Astrocyte (in vitro differentiated cells and primary cell): ENCODE measurements around the gene FHIT. TPM values are rescaled to one million over a fixed set of nuclear protein-coding genes. Genes with fewer than 3 reads are reported as not detected.

Source experiments
- DNase-seq: peaks from one replicate; pipeline ENCODE4 v3.0.0-alpha.2; 2010; ENCODE audit warnings: low read depth
- FAIRE-seq: peaks from 2 replicates; lab custom pipeline; 2011; peaks lifted over from hg19 to GRCh38; lab: Jason Lieb, UNC
- H2AFZ ChIP-seq: 2 replicates; pipeline ENCODE4 v1.6.0; 2012; ENCODE audit warnings: low read depth, low read length, inconsistent platforms
- H3K27ac ChIP-seq: 2 replicates; pipeline ENCODE4 v1.5.1; 2011; ENCODE audit warnings: low read depth, low read length, inconsistent platforms
- H3K27me3 ChIP-seq: 2 replicates; pipeline ENCODE4 v1.6.0; 2011; ENCODE audit warnings: low read length, inconsistent platforms; ENCODE audit not compliant: insufficient read depth
- H3K36me3 ChIP-seq: 2 replicates; pipeline ENCODE4 v1.5.1; 2011; ENCODE audit warnings: low read length, inconsistent platforms; ENCODE audit not compliant: insufficient read depth
- H3K4me1 ChIP-seq: 2 replicates; pipeline ENCODE4 v1.5.1; 2011; ENCODE audit warnings: low read length, inconsistent platforms; ENCODE audit not compliant: insufficient read depth
- H3K4me2 ChIP-seq: 2 replicates; pipeline ENCODE4 v1.6.0; 2012; ENCODE audit warnings: low read length, inconsistent platforms
- H3K4me3 ChIP-seq: 2 replicates; pipeline ENCODE4 v1.5.1; 2011; ENCODE audit warnings: low read depth, mild to moderate bottlenecking, low read length, inconsistent platforms; ENCODE audit not compliant: insufficient read depth
- H3K79me2 ChIP-seq: 2 replicates; pipeline ENCODE4 v1.6.0; 2012; ENCODE audit warnings: mild to moderate bottlenecking, low read length, inconsistent platforms; ENCODE audit not compliant: insufficient read depth
- H3K9ac ChIP-seq: 2 replicates; pipeline ENCODE4 v1.6.0; 2012; ENCODE audit warnings: mild to moderate bottlenecking, low read length, inconsistent platforms
- H3K9me3 ChIP-seq: 2 replicates; pipeline ENCODE4 v1.5.1; 2012; ENCODE audit warnings: low read depth, mild to moderate bottlenecking, low read length, inconsistent platforms; ENCODE audit not compliant: insufficient read depth
- H4K20me1 ChIP-seq: 2 replicates; pipeline ENCODE4 v1.6.0; 2012; ENCODE audit warnings: low read length, inconsistent platforms; ENCODE audit not compliant: insufficient read depth
- H3K27ac Mint-ChIP-seq: one replicate; pipeline ENCODE4 v1.8.0; 2021; ENCODE audit warnings: mild to moderate bottlenecking, mixed read lengths; ENCODE audit not compliant: unreplicated experiment
- H3K27me3 Mint-ChIP-seq: one replicate; pipeline ENCODE4 v1.8.0; 2021; ENCODE audit warnings: low read depth, mixed read lengths; ENCODE audit not compliant: unreplicated experiment
- H3K36me3 Mint-ChIP-seq: one replicate; pipeline ENCODE4 v1.8.0; 2021; ENCODE audit warnings: low read depth, mixed read lengths; ENCODE audit not compliant: unreplicated experiment
- H3K4me1 Mint-ChIP-seq: one replicate; pipeline ENCODE4 v1.8.0; 2021; ENCODE audit warnings: low read depth, mixed read lengths; ENCODE audit not compliant: unreplicated experiment
- H3K4me3 Mint-ChIP-seq: one replicate; pipeline ENCODE4 v1.8.0; 2021; ENCODE audit warnings: mild to moderate bottlenecking, moderate library complexity, mixed read lengths; ENCODE audit not compliant: unreplicated experiment
- H3K9me3 Mint-ChIP-seq: one replicate; pipeline ENCODE4 v1.8.0; 2021; ENCODE audit warnings: mild to moderate bottlenecking, mixed read lengths; ENCODE audit not compliant: unreplicated experiment
- EZH2 ChIP-seq: IDR thresholded peaks from 2 replicates; pipeline ENCODE4 v1.6.1; 2012; ENCODE audit warnings: mild to moderate bottlenecking, low read length, inconsistent platforms; ENCODE audit not compliant: insufficient read depth
- total RNA-seq: library from RNA; stranded (reverse); gene quantifications from 2 replicates; pipeline ENCODE4 v1.2.1, GENCODE V29; 2021
- TF ChIP-seq, protein P1 (sequence below): IDR thresholded peaks from 2 replicates; pipeline ENCODE4 v1.5.1; 2011; ENCODE audit warnings: low read depth, mild to moderate bottlenecking, inconsistent platforms, low read length, moderate library complexity; ENCODE audit not compliant: insufficient read depth

The FHIT gene
- total RNA-seq, 1 donor from 2014 or later = 6.7 TPM

- no peak overlapping the region for H3K4me2 ChIP-seq
- H3K79me2 ChIP-seq = no peaks in the 10 kb centered on the region
- H3K4me1 ChIP-seq = peaks cover 4% of the 10 kb centered on the region
- no peak overlapping the region for H3K9ac ChIP-seq
- no peak overlapping the region for H3K4me3 ChIP-seq
- H3K36me3 Mint-ChIP-seq = no peaks in the 10 kb centered on the region
- H2AFZ ChIP-seq = no peak overlapping the region
- no peaks in the 10 kb centered on the region for H3K9me3 ChIP-seq
- TF ChIP-seq, protein P1, sequence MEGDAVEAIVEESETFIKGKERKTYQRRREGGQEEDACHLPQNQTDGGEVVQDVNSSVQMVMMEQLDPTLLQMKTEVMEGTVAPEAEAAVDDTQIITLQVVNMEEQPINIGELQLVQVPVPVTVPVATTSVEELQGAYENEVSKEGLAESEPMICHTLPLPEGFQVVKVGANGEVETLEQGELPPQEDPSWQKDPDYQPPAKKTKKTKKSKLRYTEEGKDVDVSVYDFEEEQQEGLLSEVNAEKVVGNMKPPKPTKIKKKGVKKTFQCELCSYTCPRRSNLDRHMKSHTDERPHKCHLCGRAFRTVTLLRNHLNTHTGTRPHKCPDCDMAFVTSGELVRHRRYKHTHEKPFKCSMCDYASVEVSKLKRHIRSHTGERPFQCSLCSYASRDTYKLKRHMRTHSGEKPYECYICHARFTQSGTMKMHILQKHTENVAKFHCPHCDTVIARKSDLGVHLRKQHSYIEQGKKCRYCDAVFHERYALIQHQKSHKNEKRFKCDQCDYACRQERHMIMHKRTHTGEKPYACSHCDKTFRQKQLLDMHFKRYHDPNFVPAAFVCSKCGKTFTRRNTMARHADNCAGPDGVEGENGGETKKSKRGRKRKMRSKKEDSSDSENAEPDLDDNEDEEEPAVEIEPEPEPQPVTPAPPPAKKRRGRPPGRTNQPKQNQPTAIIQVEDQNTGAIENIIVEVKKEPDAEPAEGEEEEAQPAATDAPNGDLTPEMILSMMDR = no peak
- TF ChIP-seq EZH2 = no peak
- H3K4me3 Mint-ChIP-seq = no peak overlapping the region
- no peaks in the 10 kb centered on the region for H3K9me3 Mint-ChIP-seq
- no peak overlapping the region for H3K27ac Mint-ChIP-seq
- H3K27me3 ChIP-seq = no peaks in the 10 kb centered on the region
- H3K36me3 ChIP-seq = no peaks in the 10 kb centered on the region
- H3K4me1 Mint-ChIP-seq = peaks cover 2% of the 10 kb centered on the region
- no peak for FAIRE-seq
- no peaks in the 10 kb centered on the region for H3K27me3 Mint-ChIP-seq
- DNase-seq = no peak
- no peak overlapping the region for H3K27ac ChIP-seq
- no peaks in the 10 kb centered on the region for H4K20me1 ChIP-seq
Measured at GRCh38 chr3:60095930-60096329, 1155.3 kb downstream of the FHIT start.

DNA sequence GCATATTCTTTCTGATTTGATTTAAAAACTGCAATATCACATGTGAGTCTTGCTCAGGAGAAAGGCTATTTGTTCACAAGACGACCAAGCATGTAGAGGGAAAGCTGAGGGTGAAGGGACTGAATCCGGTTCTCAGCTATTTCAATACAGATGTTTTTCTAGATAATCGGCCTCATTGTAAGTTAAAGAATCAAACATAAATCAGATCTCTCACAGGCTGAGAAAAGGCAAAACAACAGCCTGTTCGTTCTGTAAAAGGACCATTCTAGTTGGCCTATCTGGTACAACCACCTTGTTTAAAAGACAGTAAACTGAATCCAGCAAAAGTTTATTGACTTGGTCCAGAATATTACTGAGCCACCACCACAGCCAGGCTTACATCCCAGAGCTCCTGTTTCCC, 1155.7 kb downstream of the FHIT start:
- no peak overlapping the region for H3K4me3 ChIP-seq
- H3K4me2 ChIP-seq = no peak overlapping the region
- DNase-seq (no peak), FAIRE-seq (no peak)
- Mint-ChIP-seq H3K4me3 (no peak overlapping the region), H3K4me1 (peaks cover 2% of the 10 kb centered on the region), H3K9me3 (no peaks in the 10 kb centered on the region), H3K27me3 (no peaks in the 10 kb centered on the region), H3K27ac (no peak overlapping the region), H3K36me3 (no peaks in the 10 kb centered on the region)
- no peak overlapping the region for H3K27ac ChIP-seq
- no peaks in the 10 kb centered on the region for H3K9me3 ChIP-seq
- no peak overlapping the region for H2AFZ ChIP-seq
- no peaks in the 10 kb centered on the region for H3K36me3 ChIP-seq
- H4K20me1 ChIP-seq = no peaks in the 10 kb centered on the region
- no peaks in the 10 kb centered on the region for H3K79me2 ChIP-seq
- H3K27me3 ChIP-seq = no peaks in the 10 kb centered on the region
- TF ChIP-seq, protein P1 = no peak
- no peak for TF ChIP-seq EZH2
- peaks cover 4% of the 10 kb centered on the region for H3K4me1 ChIP-seq
- H3K9ac ChIP-seq = no peak overlapping the region

GRCh38 chr3:60094392-60094947, 1156.8 kb downstream of the FHIT start:
- Histone ChIP-seq H2AFZ (no peak overlapping the region), H3K79me2 (no peaks in the 10 kb centered on the region), H3K4me2 (no peak overlapping the region), H3K4me1 (peaks cover 4% of the 10 kb centered on the region), H4K20me1 (no peaks in the 10 kb centered on the region), H3K36me3 (no peaks in the 10 kb centered on the region), H3K9ac (no peak overlapping the region), H3K27ac (no peak overlapping the region), H3K27me3 (no peaks in the 10 kb centered on the region), H3K4me3 (no peak overlapping the region), H3K9me3 (no peaks in the 10 kb centered on the region)
- H3K36me3 Mint-ChIP-seq = no peaks in the 10 kb centered on the region
- no peaks in the 10 kb centered on the region for H3K27me3 Mint-ChIP-seq
- peaks cover 2% of the 10 kb centered on the region for H3K4me1 Mint-ChIP-seq
- no peak for TF ChIP-seq EZH2
- TF ChIP-seq, protein P1 = no peak
- no peak overlapping the region for H3K4me3 Mint-ChIP-seq
- H3K9me3 Mint-ChIP-seq = no peaks in the 10 kb centered on the region
- no peak for DNase-seq
- H3K27ac Mint-ChIP-seq = no peak overlapping the region
- FAIRE-seq = no peak
